ENCODE results near the gene ASPA.
"Not testable (repeated sequence)": the region's sequence is repeated elsewhere in the genome, so short reads cannot be mapped to it uniquely, and the experiment has no call there.

ASPA gene

DNA sequence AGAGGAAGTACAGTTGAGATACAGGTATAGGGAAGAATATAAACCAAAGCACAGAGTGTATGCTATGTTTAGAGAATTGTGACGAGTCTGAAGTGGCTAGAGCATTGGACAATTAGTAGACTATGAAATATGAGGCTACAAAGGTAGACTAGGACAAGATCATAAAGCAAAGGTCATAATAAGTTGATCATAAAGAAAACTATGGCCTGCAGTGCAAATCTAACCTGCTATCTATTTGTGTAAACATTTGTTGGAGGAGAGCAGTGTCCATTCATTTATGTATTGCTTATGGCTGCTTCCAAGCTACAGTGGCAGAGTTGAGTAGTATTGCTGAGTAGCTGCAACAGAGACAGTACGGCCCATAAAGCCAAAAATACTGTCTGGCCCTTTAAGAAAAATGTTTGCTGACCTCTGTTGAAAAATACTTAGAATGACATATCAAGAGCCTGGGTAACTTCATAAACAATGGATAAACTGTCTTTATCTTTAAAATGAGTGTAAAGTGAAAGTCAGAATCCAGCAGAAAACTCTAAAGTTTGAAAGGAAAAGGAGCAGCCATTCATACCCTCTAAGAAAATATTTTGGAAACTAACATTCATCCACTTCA lies 27.6 kb upstream of the ASPA start:
- no peaks in the 10 kb centered on the region for H3K36me3 ChIP-seq (ENCODE audit: control insufficient read depth, insufficient read depth, low read length)
- DNase-seq (ENCODE audit: extremely low read depth, insufficient read length), result no peak
- no peak overlapping the region for H3K4me3 ChIP-seq (replicated peaks; ENCODE audit: low read depth, low read length)
- no peaks in the 10 kb centered on the region for H3K27me3 ChIP-seq (replicated peaks; ENCODE audit: control insufficient read depth, insufficient read depth, low read length)
- TF ChIP-seq, protein P1, sequence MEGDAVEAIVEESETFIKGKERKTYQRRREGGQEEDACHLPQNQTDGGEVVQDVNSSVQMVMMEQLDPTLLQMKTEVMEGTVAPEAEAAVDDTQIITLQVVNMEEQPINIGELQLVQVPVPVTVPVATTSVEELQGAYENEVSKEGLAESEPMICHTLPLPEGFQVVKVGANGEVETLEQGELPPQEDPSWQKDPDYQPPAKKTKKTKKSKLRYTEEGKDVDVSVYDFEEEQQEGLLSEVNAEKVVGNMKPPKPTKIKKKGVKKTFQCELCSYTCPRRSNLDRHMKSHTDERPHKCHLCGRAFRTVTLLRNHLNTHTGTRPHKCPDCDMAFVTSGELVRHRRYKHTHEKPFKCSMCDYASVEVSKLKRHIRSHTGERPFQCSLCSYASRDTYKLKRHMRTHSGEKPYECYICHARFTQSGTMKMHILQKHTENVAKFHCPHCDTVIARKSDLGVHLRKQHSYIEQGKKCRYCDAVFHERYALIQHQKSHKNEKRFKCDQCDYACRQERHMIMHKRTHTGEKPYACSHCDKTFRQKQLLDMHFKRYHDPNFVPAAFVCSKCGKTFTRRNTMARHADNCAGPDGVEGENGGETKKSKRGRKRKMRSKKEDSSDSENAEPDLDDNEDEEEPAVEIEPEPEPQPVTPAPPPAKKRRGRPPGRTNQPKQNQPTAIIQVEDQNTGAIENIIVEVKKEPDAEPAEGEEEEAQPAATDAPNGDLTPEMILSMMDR (IDR thresholded peaks at IDR 0.05; ENCODE audit: insufficient read depth, low read length, poor library complexity, severe bottlenecking), result no peak

- not testable (repeated sequence) for H3K27me3 ChIP-seq (replicated peaks; ENCODE audit: control insufficient read depth, insufficient read depth, low read length); H3K36me3 ChIP-seq (ENCODE audit: control insufficient read depth, insufficient read depth, low read length); H3K4me3 ChIP-seq (replicated peaks; ENCODE audit: low read depth, low read length); DNase-seq (ENCODE audit: extremely low read depth, insufficient read length)
These were observed 9.4 kb upstream of the ASPA start for GRCh38 chr17:3466355-3466754.

GRCh38 chr17:3469529-3469928 lies 6.3 kb upstream of the ASPA start:
- H3K27me3 ChIP-seq (replicated peaks; ENCODE audit: control insufficient read depth, insufficient read depth, low read length), result no peaks in the 10 kb centered on the region
- no peak for DNase-seq (ENCODE audit: extremely low read depth, insufficient read length)
- H3K4me3 ChIP-seq (replicated peaks; ENCODE audit: low read depth, low read length), result no peak overlapping the region
- TF ChIP-seq, protein P1 (IDR thresholded peaks at IDR 0.05; ENCODE audit: insufficient read depth, low read length, poor library complexity, severe bottlenecking), result no peak
- H3K36me3 ChIP-seq (ENCODE audit: control insufficient read depth, insufficient read depth, low read length), result no peaks in the 10 kb centered on the region

- DNase-seq (ENCODE audit: extremely low read depth, insufficient read length), result no peak
- Histone ChIP-seq H3K4me3 (replicated peaks; ENCODE audit: low read depth, low read length) (no peak within 1 kb of the TSS), H3K27me3 (replicated peaks; ENCODE audit: control insufficient read depth, insufficient read depth, low read length) (no peaks in the 10 kb centered on the region), H3K36me3 (ENCODE audit: control insufficient read depth, insufficient read depth, low read length) (no peaks in the 10 kb centered on the region)
- TF ChIP-seq, protein P1 (IDR thresholded peaks at IDR 0.05; ENCODE audit: insufficient read depth, low read length, poor library complexity, severe bottlenecking), result no peak
These were observed 4.2 kb upstream of the ASPA start, which contains the start of gene SPATA22 for GRCh38 chr17:3471599-3471998. SPATA22 (minus strand) TSS chr17:3471819; CDS start chr17:3469325, 2,494 bp downstream.

DNA sequence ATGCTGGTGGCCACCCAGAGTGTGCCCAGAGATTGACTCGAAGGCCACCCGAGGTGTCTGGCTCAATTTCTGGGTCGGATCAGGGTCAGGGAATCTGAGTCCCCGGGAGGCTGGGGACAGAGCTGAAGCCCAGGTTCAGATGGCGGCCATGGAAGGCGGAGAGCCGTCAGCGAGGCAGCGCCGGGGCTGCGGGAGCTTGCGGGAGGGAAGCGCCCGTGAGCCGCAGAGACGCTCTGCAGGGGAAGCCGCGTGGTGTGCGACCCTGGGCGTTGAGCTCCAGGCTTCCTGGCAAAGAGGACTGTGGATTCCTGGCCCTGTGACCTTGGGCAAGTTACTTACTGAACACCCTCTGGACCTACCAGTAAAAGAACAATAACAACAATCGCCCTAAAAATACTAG lies 3.7 kb upstream of the ASPA start:
- Histone ChIP-seq H3K4me3 (replicated peaks; ENCODE audit: low read depth, low read length) (no peak overlapping the region), H3K27me3 (replicated peaks; ENCODE audit: control insufficient read depth, insufficient read depth, low read length) (no peaks in the 10 kb centered on the region), H3K36me3 (ENCODE audit: control insufficient read depth, insufficient read depth, low read length) (no peaks in the 10 kb centered on the region)
- TF ChIP-seq, protein P1 (IDR thresholded peaks at IDR 0.05; ENCODE audit: insufficient read depth, low read length, poor library complexity, severe bottlenecking), result no peak
- no peak for DNase-seq (ENCODE audit: extremely low read depth, insufficient read length)

DNA sequence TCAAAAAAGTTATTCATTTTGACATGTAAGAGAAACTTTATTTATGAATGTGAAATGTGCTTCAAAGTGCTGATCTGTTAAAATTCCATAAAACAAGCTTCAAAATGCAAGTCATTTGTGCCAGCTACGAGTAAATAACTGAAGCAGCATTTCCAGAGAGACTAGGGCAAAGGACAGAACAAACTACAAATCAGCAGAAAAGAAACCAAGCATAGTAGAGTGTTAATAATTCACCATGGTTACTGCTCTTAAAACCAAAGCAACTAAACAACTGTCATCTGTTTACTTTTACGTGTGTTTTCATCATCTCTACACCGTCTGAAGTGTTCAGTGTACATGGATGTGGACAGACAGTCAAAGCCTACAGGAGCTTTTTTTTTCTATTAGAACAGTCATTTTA lies 1.6 kb upstream of the ASPA start:
- TF ChIP-seq, protein P1 (IDR thresholded peaks at IDR 0.05; ENCODE audit: insufficient read depth, low read length, poor library complexity, severe bottlenecking), result no peak
- Histone ChIP-seq H3K36me3 (ENCODE audit: control insufficient read depth, insufficient read depth, low read length) (no peaks in the 10 kb centered on the region), H3K27me3 (replicated peaks; ENCODE audit: control insufficient read depth, insufficient read depth, low read length) (no peaks in the 10 kb centered on the region), H3K4me3 (replicated peaks; ENCODE audit: low read depth, low read length) (no peak overlapping the region)
- no peak for DNase-seq (ENCODE audit: extremely low read depth, insufficient read length)
